SKM-1 (cell line): Measurements from ENCODE around the gene MYBBP1A.

Source experiments
- DNase-seq: peaks from one replicate; lab custom pipeline; 2025; ENCODE audit not compliant: unreplicated experiment; lab: John Stamatoyannopoulos, UW

The MYBBP1A gene

GRCh38 chr17:4551141-4551540 lies 4.0 kb downstream of the MYBBP1A start:
- DNase-seq: no peak

- DNase-seq: no peak
These were observed 4.6 kb downstream of the MYBBP1A start for GRCh38 chr17:4550534-4551039.

DNA sequence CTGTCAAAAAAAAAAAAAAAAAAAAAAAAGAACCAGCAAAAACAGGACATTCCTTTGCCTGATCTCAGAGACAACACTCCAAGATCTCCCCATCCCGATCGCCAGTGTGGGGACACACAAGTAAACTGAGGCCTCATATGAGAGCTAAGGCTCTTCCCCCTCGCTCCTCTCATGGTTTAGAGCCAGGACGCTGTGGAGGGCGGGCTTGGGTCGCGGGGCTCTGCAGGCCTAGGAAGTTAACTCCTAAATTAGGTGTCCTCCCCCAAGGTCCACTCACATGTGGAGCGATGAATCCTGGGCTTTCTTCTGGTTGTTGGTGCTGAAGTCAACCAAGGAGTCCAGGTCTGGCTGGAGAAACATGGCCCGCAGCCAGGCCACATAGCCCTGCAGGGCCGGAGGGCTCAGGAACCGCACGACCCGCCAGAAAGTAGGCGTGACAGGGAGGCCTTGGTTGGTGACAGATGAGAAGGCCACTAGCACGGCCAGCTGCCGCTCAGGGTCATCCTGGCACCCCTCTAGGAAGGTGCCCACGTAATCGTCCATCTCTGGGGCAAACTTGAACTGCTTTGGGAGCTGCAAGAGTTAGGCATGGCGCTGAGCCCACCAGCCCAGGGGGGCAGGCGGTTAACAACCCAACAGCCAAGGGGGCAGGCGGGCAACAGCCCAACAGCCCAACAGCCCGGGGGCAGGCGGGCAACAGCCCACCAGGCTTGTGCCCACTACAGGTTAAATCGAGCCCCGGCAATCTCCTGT lies 5.2 kb downstream of the MYBBP1A start:
- DNase-seq: no peak

- no peak for DNase-seq
These were observed 6.3 kb downstream of the MYBBP1A start for GRCh38 chr17:4548721-4549531.

- DNase-seq: no peak
These were observed 7.1 kb downstream of the MYBBP1A start for GRCh38 chr17:4548061-4548461.

GRCh38 chr17:4547118-4547906 lies 7.9 kb downstream of the MYBBP1A start:
- DNase-seq: no peak

GRCh38 chr17:4545217-4545951 lies 9.8 kb downstream of the MYBBP1A start:
- DNase-seq: no peak

DNA sequence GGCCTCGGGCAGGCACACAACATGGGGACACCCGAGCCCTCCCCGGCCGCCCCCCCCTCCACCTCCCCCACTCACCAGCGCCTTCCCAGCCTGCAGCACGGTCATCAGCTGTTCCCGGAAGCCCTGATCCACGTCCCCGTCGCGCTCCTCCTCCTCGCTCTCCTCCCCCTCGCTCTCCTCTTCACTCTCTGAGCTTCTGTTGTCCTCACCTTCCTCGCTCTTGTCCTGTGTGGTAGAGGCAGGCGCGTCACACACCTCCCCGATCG lies 10.3 kb downstream of the MYBBP1A start:
- DNase-seq: no peak

DNA sequence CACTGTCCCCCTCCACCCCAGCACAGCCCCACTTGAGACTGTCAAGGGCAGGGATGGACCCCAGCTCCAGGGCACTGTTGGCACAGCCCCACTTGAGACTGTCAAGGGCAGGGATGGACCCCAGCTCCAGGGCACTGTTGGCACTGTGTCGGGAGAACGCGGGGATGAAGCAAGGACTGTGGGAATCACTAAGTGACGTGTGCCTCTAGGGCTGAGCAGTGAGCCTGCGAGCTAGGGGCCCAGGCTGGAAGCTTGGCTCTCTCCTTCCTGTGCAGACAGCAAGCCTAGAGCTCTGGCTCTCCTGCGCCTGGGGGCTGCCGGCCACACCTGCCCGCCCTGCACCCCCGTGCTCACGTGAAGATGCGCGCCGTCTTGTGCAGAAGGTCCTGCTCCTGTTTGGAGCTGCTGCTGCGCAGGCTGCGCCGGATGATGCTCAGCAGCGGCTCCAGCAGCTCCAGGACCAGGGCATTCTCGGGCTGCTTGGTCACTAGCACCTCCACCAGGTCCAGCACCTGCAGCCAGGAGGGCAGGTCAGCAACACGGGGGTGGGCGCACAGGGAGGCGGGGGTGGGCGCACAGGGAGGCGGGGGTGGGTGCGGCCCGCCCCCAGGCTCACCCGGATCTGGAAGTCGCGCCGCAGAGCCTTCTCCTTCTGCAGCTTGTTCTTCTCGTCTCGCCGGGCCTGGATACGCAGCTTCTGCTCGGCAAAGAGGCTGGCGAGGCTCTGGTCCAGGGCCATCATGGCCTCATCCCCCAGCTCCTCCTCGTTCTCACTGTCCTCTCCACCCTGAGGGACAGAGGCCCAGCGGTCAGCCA lies 10.8 kb downstream of the MYBBP1A start:
- DNase-seq: no peak

DNA sequence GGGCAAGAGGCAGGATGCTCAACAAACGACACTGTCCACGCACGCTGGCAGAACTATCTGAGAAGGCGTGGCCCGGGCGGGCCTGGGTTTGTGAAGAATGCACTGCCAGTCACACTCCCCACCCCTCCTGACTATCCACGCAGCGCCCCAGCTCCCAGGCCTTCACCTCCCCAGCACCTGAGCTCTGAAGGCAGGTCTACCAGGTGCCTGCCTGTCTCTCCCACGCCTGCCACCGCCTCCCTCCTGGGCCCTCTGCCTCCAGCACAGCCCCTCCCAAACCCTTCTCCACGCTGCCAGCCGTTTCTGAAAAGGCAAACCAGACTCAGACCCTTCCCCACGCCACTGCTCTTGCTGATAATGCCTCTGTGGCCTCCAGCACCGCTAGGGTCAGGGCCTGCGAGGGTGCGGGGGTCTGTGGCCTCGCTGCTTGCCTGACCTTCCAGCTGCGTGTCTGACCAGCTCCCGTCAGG lies 11.6 kb downstream of the MYBBP1A start:
- no peak for DNase-seq

- DNase-seq: no peak
These were observed 12.4 kb downstream of the MYBBP1A start for GRCh38 chr17:4542726-4543191.

DNA sequence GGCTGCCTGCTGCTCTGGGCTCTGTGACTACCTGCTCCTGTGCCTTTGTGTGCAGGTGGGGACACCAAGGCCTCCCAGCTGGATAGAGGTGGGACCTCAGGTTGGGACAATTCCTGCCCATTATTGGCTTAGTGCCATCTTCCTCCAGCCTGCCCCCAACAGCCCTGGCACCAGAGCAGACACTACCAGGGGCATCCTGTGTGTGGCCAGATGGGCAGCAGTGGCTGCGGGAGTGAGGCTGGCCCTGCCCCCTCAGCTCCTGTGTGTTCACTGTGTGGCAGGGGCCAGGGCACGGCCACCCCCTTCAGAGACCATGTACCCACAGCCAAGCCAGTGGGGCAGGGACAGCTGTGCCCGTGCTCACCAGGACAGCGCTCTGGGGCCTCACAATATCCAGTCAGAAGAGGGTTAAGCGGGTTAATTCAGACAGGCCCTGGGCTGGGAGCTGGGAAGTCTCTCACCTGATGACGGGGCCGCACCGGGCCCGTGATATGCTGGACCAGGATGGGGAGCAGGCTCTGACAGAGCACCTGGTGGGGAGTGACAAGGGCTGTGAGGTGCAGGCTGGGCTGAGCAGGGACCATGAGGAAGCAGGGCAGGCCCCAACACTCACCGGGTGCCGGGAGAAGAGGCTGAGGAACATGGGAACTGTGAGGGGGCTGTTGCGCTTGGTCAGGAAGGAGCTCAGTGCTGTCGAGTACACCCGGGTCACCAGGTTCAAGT lies 13.0 kb downstream of the MYBBP1A start:
- no peak for DNase-seq

GRCh38 chr17:4541328-4542002 lies 13.7 kb downstream of the MYBBP1A start:
- no peak for DNase-seq

GRCh38 chr17:4540687-4541327 lies 14.4 kb downstream of the MYBBP1A start:
- no peak for DNase-seq

DNA sequence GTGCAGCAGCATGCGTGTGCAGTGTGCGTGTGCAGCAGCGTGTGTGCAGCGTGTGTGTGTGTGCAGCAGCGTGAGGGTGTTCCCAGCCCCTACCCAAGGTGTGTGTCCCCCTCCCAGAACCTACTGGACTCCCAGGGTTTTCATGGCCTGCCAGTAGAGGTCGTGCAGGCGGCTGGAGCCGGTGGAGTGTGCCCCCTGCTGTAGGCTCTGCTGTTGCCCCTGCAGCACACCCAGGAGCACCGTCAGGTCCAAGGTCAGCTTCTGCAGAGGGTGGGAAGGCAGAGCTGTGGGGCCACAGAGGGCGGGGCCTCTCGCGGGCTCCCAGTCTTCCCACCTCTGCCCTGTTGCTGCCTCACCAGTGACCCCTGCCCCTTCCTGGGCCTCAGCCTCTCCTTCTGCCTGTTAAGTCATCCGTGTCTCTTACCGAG lies 14.9 kb downstream of the MYBBP1A start:
- DNase-seq: no peak

- no peak for DNase-seq
These were observed 15.5 kb downstream of the MYBBP1A start for GRCh38 chr17:4539576-4540223.

DNA sequence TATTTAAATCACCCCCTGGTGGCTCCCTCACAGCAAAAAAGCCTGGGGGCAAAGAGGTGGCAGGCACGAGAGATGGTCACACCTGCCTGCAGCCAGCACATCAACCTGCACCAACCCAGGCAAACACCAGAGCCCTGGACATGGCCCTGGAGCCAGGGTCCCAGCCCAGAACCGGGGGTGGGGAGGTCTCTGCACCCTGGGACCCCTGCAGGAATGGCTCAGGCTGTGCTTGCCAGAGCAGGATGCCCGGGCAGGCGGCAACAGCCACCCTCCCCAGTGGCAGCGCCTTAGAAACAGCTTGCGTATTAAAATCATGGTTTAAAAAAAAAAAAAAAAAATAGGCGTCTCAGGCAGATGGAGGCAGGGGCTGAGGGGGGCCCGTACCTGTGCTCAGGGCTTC lies 16.2 kb downstream of the MYBBP1A start:
- DNase-seq: no peak
